Pancreas (tissue), 10 donors: ENCODE results near the gene BRMS1. TPM values are rescaled to one million over a fixed set of nuclear protein-coding genes. Genes with fewer than 3 reads are reported as not detected.

ENCODE experiments used
- ATAC-seq, 4 donors: fragments of 200-7000 bp; cut with Tn5 transposase; one replicate each; pipeline versions ENCODE4 v1.8.0 to v1.9.1; 2020; ENCODE audit warnings: mild to moderate bottlenecking in 4 of 4, moderate library complexity in 4 of 4
- DNase-seq, 6 donors: peaks; one replicate each; pipeline ENCODE4 v3.0.0-alpha.2; 2020
- FAIRE-seq: peaks from 2 replicates; lab custom pipeline; 2012; peaks lifted over from hg19 to GRCh38; lab: Jason Lieb, UNC
- H3K27ac ChIP-seq, 4 donors: fragments of 200-600 bp; sonication (generic); 1 replicate in 3 of 4; 2 replicates in 1 of 4; pipeline versions ENCODE4 v1.5.0 to v1.8.0; 2020
- H3K27me3 ChIP-seq, 4 donors: fragments of 200-600 bp; one replicate each; pipeline ENCODE4 v1.8.0; 2021
- H3K36me3 ChIP-seq, 3 donors: fragments of 200-600 bp; sonication (generic) in 1 of 3; one replicate each; pipeline versions ENCODE4 v1.5.0 to v1.8.0; 2020 to 2021
- H3K4me1 ChIP-seq, 3 donors: fragments of 200-600 bp; one replicate each; pipeline ENCODE4 v1.8.0; 2021
- H3K4me3 ChIP-seq, 4 donors: fragments of 200-600 bp; sonication (generic) in 2 of 4; one replicate each; pipeline versions ENCODE4 v1.5.0 to v1.8.0; 2020 to 2021
- H3K9me3 ChIP-seq, 4 donors: fragments of 200-600 bp; one replicate each; pipeline ENCODE4 v1.8.0; 2021
- CTCF ChIP-seq, 4 donors: fragments of 200-600 bp; sonication (generic) in 3 of 4; IDR thresholded peaks; one replicate each; pipeline versions ENCODE4 v1.5.0 to v1.8.0; 2021; ENCODE audit warnings: antibody characterized with exemption in 4 of 4
- WGBS, 2 donors: extraction: QIAGEN DNeasy Blood & Tissue Kit; methylation state at CpG; one replicate each; pipeline ENCODE4 v1.1.7; 2013; 5-methylcytosine and 5-hydroxymethylcytosine counted together
- intact Hi-C, 3 donors: fragments of 100-400 bp; cut with DNase I; formaldehyde crosslinking; loops; one replicate each; pipeline versions ENCODE4 v1.11.1 to v1.14.2; 2022
- polyA plus RNA-seq, 2 donors: library from polyadenylated mRNA; stranded (reverse); fragments of 200-250 nt; gene quantifications; one replicate each; pipeline ENCODE4 v1.2.3, GENCODE V29; 2013
- total RNA-seq, 6 donors: library from RNA; stranded (reverse); fragmentation: NEBNext Ultra II Directional in 4 of 6; extraction: Animal tissue kit (Norgen Biotek cat#: 25700) in 4 of 6; gene quantifications; one replicate each; pipeline versions ENCODE4 v1.2.1 to v1.2.4, GENCODE V29; 2021 to 2023
- donor health status: healthy with polysubstance abuse.
- donor health status: DM: no; HTN: no; CAD: no; lungs with moderate emphysema.
- donor health status: DM: no; HTN: no; CAD: no.
- donor health status: control.
- donor health status: control.
- donor health status: Bipolar disorder and iron deficiency.
- donor health status: DM: yes; HTN: yes; CAD: no.
- donor health status: DM: no; HTN: no; CAD: no.
- donor health status: DM: no; HTN: no; CAD: no.
- donor health status: DM: yes; HTN: yes; CAD: no.

BRMS1 gene
- total and polyA plus RNA-seq, 8 donors: 14.3 to 65.0 (median 21.2) TPM

GRCh38 chr11:66349084-66349386 lies 4.1 kb upstream of the BRMS1 start:
- ATAC-seq: no peak
- Histone ChIP-seq H3K27me3 (no peaks in the 10 kb centered on the region), H3K4me1 (peaks cover 8 to 43% (median 29%) of the 10 kb centered on the region in 3 donors), H3K36me3 (no peaks in the 10 kb centered on the region), H3K9me3 (no peaks in the 10 kb centered on the region), H3K27ac (peak overlapping the region in 2 of 4 donors; percentile 89 to 93), H3K4me3 (no peak overlapping the region)
- 18 to 35% methylated on average over 2 of the region's 2 CpGs for WGBS, 2 donors
- no peak for FAIRE-seq
- no peak for DNase-seq
- intact Hi-C loops: no loop called here
- TF ChIP-seq CTCF (IDR thresholded peaks at IDR 0.05): no peak

- peaks cover 8 to 50% (median 34%) of the 10 kb centered on the region in 3 donors for H3K4me1 ChIP-seq
- DNase-seq (peak; percentile 82 to 95 (median 88)), FAIRE-seq (no peak), ATAC-seq (peak; percentile 45 to 68 (median 49))
- TF ChIP-seq CTCF (IDR thresholded peaks at IDR 0.05): no peak
- H3K27ac ChIP-seq: peak within 1 kb of the TSS; percentile 89 to 96 (median 93)
- H3K27me3 ChIP-seq: no peaks in the 10 kb centered on the region
- intact Hi-C loops: no loop called here
- 0 to 1% methylated on average over 68 to 100 of the region's 101 CpGs for WGBS, 2 donors
- H3K4me3 ChIP-seq: peak within 1 kb of the TSS; percentile 77 to 91 (median 87)
- no peaks in the 10 kb centered on the region for H3K9me3 ChIP-seq
- no peaks in the 10 kb centered on the region for H3K36me3 ChIP-seq
Observed at GRCh38 chr11:66347425-66348276, 2.7 kb upstream of the BRMS1 start, which contains the start of gene B4GAT1. Gene B4GAT1, minus strand, starts transcription at chr11:66347629. Its CDS starts 84 bp downstream, at chr11:66347545.

GRCh38 chr11:66346476-66347424 lies 1.8 kb upstream of the BRMS1 start:
- ATAC-seq: peak; percentile 14 to 36 (median 24)
- Histone ChIP-seq H3K27ac (peak overlapping the region; percentile 89 to 96 (median 93)), H3K4me3 (peak overlapping the region; percentile 77 to 91 (median 87)), H3K4me1 (peaks cover 8 to 44% (median 26%) of the 10 kb centered on the region in 3 donors), H3K9me3 (no peaks in the 10 kb centered on the region), H3K36me3 (no peaks in the 10 kb centered on the region), H3K27me3 (no peaks in the 10 kb centered on the region)
- no peak for FAIRE-seq
- WGBS, 2 donors: 11 to 14% methylated on average over 68 of the region's 68 CpGs
- intact Hi-C loops: no loop called here
- TF ChIP-seq CTCF (IDR thresholded peaks at IDR 0.05): no peak
- DNase-seq: peak in 4 of 6 donors; percentile 55 to 87 (median 69)

- FAIRE-seq (no peak), DNase-seq (no peak), ATAC-seq (peak; percentile 2 to 11 (median 6))
- intact Hi-C loops: no loop called here
- peak overlapping the region; percentile 70 to 89 (median 77) for H3K27ac ChIP-seq
- TF ChIP-seq CTCF (IDR thresholded peaks at IDR 0.05): no peak
- no peaks in the 10 kb centered on the region for H3K27me3 ChIP-seq
- 3% methylated on average over 7 of the region's 7 CpGs for WGBS, 2 donors
- H3K4me3 ChIP-seq: peak overlapping the region; percentile 55 to 91 (median 88)
- H3K9me3 ChIP-seq: no peaks in the 10 kb centered on the region
- H3K36me3 ChIP-seq: peaks cover 0 to 15% (median 3%) of the 10 kb centered on the region in 3 donors
- H3K4me1 ChIP-seq: peaks cover 5 to 38% (median 23%) of the 10 kb centered on the region in 3 donors
Observed at GRCh38 chr11:66345316-66345649, 379 bp upstream of the BRMS1 start.
